ENCODE results near the gene CACNA1A.
"Not testable (repeated sequence)": the region's sequence is repeated elsewhere in the genome, so short reads cannot be mapped to it uniquely, and the experiment has no call there.

The CACNA1A gene

GRCh38 chr19:13206587-13206986 is 299.7 kb downstream of the CACNA1A start:
- DNase-seq (ENCODE audit: low read depth, low spot score): no peak

- DNase-seq (ENCODE audit: low read depth, low spot score): not testable (repeated sequence)
Observed at GRCh38 chr19:13202112-13202511, 304.2 kb downstream of the CACNA1A start.

GRCh38 chr19:13198634-13199033 is 307.6 kb downstream of the CACNA1A start:
- DNase-seq (ENCODE audit: low read depth, low spot score): no peak

GRCh38 chr19:13195678-13196077 is 310.6 kb downstream of the CACNA1A start:
- no peak for DNase-seq (ENCODE audit: low read depth, low spot score)

- DNase-seq (ENCODE audit: low read depth, low spot score): no peak
Observed at GRCh38 chr19:13190781-13191540, 315.3 kb downstream of the CACNA1A start.

GRCh38 chr19:13189600-13189999 is 316.7 kb downstream of the CACNA1A start:
- DNase-seq (ENCODE audit: low read depth, low spot score): no peak

- DNase-seq (ENCODE audit: low read depth, low spot score): no peak
Observed at GRCh38 chr19:13187419-13187818, 318.9 kb downstream of the CACNA1A start.

- DNase-seq (ENCODE audit: low read depth, low spot score): not testable (repeated sequence)
Observed at GRCh38 chr19:13186688-13187087, 319.6 kb downstream of the CACNA1A start.

- DNase-seq (ENCODE audit: low read depth, low spot score): not testable (repeated sequence)
Observed at GRCh38 chr19:13185763-13186657, 320.3 kb downstream of the CACNA1A start.

GRCh38 chr19:13184926-13185325 is 321.4 kb downstream of the CACNA1A start:
- DNase-seq (ENCODE audit: low read depth, low spot score): not testable (repeated sequence)

- DNase-seq (ENCODE audit: low read depth, low spot score): no peak
Observed at GRCh38 chr19:13181747-13182388, 324.4 kb downstream of the CACNA1A start.

- DNase-seq (ENCODE audit: low read depth, low spot score): not testable (repeated sequence)
Observed at GRCh38 chr19:13178291-13178690, 328.0 kb downstream of the CACNA1A start.

- DNase-seq (ENCODE audit: low read depth, low spot score): not testable (repeated sequence)
Observed at GRCh38 chr19:13177584-13177983, 328.7 kb downstream of the CACNA1A start.

GRCh38 chr19:13176345-13176744 is 329.9 kb downstream of the CACNA1A start:
- DNase-seq (ENCODE audit: low read depth, low spot score): no peak

GRCh38 chr19:13173139-13173737 is 333.0 kb downstream of the CACNA1A start:
- no peak for DNase-seq (ENCODE audit: low read depth, low spot score)

- DNase-seq (ENCODE audit: low read depth, low spot score): no peak
Observed at GRCh38 chr19:13172346-13173138, 333.7 kb downstream of the CACNA1A start.

- no peak for DNase-seq (ENCODE audit: low read depth, low spot score)
Observed at GRCh38 chr19:13171146-13171545, 335.1 kb downstream of the CACNA1A start.

- no peak for DNase-seq (ENCODE audit: low read depth, low spot score)
Observed at GRCh38 chr19:13169769-13170168, 336.5 kb downstream of the CACNA1A start.

- not testable (repeated sequence) for DNase-seq (ENCODE audit: low read depth, low spot score)
Observed at GRCh38 chr19:13166151-13166550, 340.1 kb downstream of the CACNA1A start.

GRCh38 chr19:13165162-13165997 is 340.9 kb downstream of the CACNA1A start:
- DNase-seq (ENCODE audit: low read depth, low spot score): no peak
